Body of pancreas (tissue), 4 donors: ENCODE measurements around the gene CAVIN4.

Experiments
- POLR2A ChIP-seq, 3 donors: fragments of 450-650 bp; IDR thresholded peaks; one replicate each; pipeline ENCODE4 v1.6.1; 2016; ENCODE audit warnings: antibody characterized with exemption in 3 of 3, mild to moderate bottlenecking in 2 of 3
- TF ChIP-seq, protein P1 (sequence below), 7 experiments: fragments of 450-650 bp in 4 of 7; fragments of 200-600 bp in 3 of 7; sonication (generic) in 3 of 7; IDR thresholded peaks; one replicate each; pipeline ENCODE4 v1.5.1; 2016 to 2019; ENCODE audit warnings: antibody characterized with exemption in 7 of 7

DNA sequence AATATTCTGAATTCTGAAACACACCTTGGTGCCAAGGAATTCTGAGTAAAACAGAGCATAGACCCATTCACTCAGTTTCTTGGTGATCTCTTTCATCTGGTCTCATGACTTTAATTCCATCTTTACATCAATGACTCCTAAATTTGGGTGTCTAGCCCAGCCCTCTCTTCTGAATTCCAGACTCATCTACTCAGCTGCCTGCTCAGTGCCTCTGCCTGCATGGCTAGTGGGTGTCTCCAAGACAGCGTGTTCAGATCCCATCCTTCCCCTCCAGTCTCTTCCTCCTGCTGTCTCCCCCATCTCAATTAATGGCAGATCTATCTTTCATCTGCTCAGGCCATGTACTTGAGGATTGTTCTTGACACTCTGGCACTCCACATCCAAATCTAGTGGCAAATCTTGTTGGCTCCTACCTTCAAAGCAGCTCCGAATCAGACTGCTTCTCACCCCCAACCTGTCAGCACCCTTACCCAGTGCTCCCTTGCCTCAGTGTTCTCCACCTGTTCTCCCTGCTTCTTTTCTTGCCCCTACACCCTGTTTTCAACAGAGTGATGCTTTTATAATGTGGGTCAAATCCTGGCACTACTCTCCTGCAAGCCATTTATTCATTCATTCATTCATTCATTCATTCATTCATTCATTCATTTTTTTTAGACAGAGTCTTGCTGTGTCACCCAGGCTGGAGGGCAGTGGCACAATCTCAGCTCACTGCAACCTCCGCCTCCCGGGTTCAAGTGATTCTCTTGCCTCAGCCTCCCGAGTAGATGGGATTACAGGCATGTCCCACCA, 5.3 kb downstream of the CAVIN4 start:
- TF ChIP-seq, protein P1, sequence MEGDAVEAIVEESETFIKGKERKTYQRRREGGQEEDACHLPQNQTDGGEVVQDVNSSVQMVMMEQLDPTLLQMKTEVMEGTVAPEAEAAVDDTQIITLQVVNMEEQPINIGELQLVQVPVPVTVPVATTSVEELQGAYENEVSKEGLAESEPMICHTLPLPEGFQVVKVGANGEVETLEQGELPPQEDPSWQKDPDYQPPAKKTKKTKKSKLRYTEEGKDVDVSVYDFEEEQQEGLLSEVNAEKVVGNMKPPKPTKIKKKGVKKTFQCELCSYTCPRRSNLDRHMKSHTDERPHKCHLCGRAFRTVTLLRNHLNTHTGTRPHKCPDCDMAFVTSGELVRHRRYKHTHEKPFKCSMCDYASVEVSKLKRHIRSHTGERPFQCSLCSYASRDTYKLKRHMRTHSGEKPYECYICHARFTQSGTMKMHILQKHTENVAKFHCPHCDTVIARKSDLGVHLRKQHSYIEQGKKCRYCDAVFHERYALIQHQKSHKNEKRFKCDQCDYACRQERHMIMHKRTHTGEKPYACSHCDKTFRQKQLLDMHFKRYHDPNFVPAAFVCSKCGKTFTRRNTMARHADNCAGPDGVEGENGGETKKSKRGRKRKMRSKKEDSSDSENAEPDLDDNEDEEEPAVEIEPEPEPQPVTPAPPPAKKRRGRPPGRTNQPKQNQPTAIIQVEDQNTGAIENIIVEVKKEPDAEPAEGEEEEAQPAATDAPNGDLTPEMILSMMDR (IDR thresholded peaks at IDR 0.05) = no peak
- no peak for TF ChIP-seq POLR2A (IDR thresholded peaks at IDR 0.05)
